ENCODE measurements around the gene TYR.
"Not testable (repeated sequence)": the region's sequence is repeated elsewhere in the genome, so short reads cannot be mapped to it uniquely, and the experiment has no call there.

- not testable (repeated sequence) for TF ChIP-seq POLR2AphosphoS5, POLR2A (IDR thresholded peaks at IDR 0.05)
- TF ChIP-seq, protein P1, sequence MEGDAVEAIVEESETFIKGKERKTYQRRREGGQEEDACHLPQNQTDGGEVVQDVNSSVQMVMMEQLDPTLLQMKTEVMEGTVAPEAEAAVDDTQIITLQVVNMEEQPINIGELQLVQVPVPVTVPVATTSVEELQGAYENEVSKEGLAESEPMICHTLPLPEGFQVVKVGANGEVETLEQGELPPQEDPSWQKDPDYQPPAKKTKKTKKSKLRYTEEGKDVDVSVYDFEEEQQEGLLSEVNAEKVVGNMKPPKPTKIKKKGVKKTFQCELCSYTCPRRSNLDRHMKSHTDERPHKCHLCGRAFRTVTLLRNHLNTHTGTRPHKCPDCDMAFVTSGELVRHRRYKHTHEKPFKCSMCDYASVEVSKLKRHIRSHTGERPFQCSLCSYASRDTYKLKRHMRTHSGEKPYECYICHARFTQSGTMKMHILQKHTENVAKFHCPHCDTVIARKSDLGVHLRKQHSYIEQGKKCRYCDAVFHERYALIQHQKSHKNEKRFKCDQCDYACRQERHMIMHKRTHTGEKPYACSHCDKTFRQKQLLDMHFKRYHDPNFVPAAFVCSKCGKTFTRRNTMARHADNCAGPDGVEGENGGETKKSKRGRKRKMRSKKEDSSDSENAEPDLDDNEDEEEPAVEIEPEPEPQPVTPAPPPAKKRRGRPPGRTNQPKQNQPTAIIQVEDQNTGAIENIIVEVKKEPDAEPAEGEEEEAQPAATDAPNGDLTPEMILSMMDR (IDR thresholded peaks at IDR 0.05) = not testable (repeated sequence)
These were observed 108.9 kb downstream of the TYR start for GRCh38 chr11:89286601-89287000.

All from stomach (tissue), 4 donors.